ENCODE data around the gene SLC26A1.

The SLC26A1 gene, protein sequence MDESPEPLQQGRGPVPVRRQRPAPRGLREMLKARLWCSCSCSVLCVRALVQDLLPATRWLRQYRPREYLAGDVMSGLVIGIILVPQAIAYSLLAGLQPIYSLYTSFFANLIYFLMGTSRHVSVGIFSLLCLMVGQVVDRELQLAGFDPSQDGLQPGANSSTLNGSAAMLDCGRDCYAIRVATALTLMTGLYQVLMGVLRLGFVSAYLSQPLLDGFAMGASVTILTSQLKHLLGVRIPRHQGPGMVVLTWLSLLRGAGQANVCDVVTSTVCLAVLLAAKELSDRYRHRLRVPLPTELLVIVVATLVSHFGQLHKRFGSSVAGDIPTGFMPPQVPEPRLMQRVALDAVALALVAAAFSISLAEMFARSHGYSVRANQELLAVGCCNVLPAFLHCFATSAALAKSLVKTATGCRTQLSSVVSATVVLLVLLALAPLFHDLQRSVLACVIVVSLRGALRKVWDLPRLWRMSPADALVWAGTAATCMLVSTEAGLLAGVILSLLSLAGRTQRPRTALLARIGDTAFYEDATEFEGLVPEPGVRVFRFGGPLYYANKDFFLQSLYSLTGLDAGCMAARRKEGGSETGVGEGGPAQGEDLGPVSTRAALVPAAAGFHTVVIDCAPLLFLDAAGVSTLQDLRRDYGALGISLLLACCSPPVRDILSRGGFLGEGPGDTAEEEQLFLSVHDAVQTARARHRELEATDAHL

DNA sequence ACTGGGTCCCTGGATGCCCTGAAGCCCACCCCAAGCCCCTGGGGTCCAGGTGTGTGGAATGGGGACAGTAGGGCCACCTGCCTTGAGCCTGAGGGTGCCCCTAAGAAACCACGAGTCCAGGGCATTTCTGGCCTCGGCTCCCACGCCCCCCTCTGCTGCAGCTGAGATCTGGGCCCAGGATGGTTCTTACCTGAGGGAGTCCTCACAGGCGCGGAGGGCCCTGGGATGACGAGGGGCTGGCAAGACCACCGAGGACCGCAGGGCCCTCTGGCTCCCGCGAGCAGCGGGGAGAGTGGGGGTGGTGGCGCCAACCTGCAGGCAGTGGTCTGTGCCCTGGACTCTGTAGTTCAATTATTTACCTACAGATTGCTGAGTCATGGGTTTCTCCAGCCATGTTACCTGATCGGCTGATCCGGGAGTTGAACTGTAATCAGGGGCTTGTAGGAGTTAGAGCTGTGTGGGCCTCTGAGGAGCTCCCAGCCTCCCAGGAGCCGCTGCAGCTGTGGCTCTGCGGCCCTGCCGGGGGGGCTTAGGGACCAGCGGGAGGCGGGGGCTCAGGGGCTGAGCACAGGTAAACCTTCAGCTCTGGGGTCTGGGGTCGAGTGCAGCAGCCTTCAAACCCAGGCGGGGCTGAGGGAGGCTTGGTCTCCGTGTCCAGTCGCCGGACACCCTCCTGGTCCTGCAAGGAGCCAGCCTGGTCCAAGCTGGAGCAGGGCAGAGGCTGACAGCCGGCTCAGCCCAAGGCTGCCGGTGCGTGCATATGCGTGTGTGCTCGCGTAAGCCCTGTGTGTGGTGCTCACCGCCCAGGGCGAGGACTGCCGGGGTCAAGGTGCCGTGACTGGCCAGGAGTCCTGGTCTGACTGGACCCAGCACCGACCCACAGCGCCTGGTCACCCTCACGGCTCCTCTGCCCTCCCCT is at the start of gene SLC26A1:
SLC26A1 (minus strand) TSS at position 294 of the 919 bp plus-strand sequence. CDS start 1,701 bp downstream, outside the sequence.
- no peak for DNase-seq

- DNase-seq = no peak
Measured at GRCh38 chr4:1042352-1043055, 49.3 kb upstream of the SLC26A1 start.

DNA sequence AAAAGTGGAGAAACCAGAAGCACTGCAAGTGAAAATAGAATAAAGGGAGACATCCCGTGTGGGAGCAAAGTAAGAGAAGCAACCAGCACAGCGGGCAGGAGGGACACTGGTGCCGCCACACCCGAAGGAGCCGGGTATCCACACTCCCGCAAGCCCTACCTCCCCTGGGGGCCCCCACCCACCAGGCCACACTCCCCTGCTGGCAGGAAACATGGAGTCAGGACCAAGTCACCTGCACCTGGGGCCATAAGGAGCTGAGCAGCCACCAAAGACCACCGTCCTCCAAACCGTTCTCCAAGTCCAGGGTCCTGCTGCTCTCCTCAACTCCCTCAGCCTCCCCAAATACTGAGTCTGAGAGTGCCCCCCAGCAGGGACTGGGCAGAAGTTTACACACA is 48.7 kb upstream of the SLC26A1 start:
- no peak for DNase-seq

- no peak for DNase-seq
Measured at GRCh38 chr4:1041147-1041935, 48.1 kb upstream of the SLC26A1 start.

DNA sequence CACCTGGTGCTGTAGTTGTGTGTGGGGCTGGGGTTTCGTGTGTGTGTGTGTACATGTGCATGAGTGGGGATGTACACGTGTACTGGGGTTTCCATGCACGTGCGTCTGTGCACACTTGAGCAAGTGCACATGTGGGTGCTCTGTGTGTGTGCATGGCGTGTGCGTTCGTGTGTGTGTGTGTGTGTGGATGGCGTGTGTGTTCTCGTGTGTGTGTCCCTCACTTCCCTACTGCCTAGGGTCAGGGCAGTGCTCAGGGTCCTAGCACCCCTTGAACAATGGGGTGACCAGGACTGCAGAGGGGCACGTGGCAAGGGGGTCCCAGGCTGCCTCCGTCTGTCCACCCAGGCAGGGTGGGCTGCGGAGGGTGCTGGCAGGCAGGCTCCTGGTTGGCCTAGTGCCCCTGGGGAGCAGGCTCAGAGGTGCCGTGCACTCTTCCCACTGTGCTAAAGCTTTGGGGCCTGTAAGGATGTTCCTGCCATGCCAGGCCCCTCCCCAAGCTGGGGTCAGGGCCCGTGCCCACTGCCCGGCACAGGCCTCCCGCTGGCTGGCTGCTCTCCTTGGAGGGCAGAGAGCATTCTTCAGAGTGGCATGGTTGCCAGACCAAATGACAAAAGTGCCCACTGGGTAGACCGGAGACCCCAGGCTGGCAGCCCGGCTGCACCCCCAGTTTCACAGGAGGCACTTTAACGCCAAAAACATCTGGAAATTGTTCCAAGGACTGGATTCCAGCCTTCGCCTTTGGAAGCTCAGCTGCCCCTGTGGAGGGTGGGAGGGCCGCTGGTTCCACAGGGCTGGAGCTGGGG is 47.3 kb upstream of the SLC26A1 start:
- no peak for DNase-seq

- DNase-seq = no peak
Measured at GRCh38 chr4:1039493-1040343, 46.5 kb upstream of the SLC26A1 start.

- DNase-seq = no peak
Measured at GRCh38 chr4:1038948-1039492, 45.8 kb upstream of the SLC26A1 start.

- DNase-seq = no peak
Measured at GRCh38 chr4:1036976-1037810, 44.0 kb upstream of the SLC26A1 start.

DNA sequence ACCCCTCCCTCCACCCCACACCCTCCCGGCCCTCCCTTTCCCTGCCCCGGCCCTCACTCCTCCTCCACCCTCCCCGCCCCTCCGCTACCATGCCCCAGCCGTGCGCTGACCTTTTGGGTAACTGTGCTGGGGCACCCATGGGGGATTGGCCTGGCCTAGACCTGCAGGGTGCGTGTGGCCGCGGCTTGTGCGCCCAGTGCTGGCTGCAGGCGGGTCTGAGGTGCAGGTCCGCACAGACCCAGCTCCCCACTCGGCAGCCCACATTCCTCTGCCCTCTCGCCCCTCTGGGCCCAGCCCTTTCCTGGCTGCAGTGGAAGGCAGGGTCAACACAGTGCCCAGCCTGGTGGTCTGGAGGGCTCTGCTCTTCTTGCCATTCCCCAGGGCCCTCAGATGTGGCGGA is 42.9 kb upstream of the SLC26A1 start:
- DNase-seq = no peak

DNA sequence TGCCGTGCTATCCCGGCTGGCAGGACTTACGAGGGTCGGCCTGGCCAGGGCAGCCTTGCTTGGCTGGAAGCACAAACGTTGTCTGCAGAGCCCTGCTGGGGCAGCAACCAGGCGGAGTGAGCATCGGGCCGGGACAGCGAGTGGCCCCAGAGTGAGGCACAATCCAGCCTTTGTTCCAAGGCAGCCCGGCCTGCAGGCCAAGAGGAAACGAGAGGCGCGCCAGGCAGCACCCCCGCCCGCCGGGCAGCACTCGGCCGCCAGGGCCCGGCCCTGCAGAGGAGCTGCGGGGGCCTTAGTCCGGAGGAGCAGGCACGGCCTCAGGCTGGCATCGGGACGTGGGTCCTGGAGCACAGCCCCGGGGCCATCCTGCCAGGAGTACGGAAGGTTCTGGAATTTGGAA is 42.3 kb upstream of the SLC26A1 start:
- no peak for DNase-seq

- no peak for DNase-seq
Measured at GRCh38 chr4:1033840-1034551, 40.8 kb upstream of the SLC26A1 start.

DNA sequence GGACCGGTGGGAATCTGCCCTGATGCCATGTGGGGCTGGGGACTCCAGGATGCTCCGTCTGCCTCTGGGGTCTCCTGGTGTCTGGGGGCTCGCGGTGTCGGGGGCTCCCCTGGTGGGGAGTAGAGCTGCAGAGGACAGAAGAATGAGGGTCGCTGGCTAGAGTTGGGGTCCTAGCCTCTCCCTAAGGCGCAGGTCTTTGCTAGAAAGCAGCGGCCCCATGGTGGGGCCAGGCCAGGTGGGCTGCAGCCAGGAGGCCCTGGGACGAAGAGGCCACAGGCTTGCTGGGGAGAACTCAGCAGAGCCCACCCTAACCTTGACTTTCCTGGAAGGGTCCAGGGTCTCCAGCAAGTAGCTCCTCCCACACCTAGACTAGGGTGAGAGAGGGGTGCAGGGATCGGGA is 39.7 kb upstream of the SLC26A1 start:
- DNase-seq = no peak

- DNase-seq = no peak
Measured at GRCh38 chr4:1031956-1032795, 39.0 kb upstream of the SLC26A1 start.

GRCh38 chr4:1031346-1031745 is 38.1 kb upstream of the SLC26A1 start:
- no peak for DNase-seq

GRCh38 chr4:1030559-1030958 is 37.4 kb upstream of the SLC26A1 start:
- DNase-seq = no peak

GRCh38 chr4:1030031-1030430 is 36.8 kb upstream of the SLC26A1 start:
- no peak for DNase-seq

DNA sequence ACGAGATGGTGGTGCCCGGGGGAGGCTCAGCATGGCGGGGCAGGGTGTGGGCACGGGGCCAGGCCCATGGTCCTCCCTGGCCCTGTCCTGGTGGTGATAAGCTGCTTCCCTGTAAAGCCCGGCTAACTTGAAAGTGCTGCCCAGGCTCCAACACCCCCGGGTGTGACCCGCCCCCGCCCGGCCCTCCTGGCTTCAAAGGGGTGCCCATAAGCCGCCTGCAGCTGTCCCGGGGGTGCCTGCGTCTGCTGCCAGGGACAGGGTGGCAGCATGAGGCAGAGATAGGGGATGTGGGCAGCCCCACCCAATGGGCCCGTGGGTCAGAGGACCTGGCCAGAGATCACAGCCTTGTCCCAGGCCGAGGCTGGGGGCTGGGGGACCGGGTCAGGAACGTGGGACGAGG is 36.3 kb upstream of the SLC26A1 start:
- DNase-seq = no peak
